ENCODE data around the gene GRXCR1.

DNA sequence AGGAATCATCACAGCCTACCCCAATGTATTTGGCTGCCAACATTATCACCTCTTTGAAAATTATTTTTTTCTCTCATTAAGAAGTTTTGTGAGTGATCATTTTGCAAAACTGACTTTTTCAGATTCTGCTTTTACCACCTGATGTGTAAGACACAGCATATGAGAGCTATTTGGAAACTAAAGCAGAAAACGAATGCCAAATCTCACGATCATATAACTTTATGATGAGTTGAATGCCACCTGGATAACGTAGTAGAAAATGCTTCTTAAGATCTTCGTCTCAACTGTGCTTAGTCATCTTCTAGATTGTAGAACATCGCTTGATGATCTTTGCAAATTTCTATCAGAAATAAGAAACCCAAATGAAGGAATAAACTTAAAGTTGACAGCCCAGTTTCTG lies 21.3 kb upstream of the GRXCR1 start:
- TF ChIP-seq, protein P1, sequence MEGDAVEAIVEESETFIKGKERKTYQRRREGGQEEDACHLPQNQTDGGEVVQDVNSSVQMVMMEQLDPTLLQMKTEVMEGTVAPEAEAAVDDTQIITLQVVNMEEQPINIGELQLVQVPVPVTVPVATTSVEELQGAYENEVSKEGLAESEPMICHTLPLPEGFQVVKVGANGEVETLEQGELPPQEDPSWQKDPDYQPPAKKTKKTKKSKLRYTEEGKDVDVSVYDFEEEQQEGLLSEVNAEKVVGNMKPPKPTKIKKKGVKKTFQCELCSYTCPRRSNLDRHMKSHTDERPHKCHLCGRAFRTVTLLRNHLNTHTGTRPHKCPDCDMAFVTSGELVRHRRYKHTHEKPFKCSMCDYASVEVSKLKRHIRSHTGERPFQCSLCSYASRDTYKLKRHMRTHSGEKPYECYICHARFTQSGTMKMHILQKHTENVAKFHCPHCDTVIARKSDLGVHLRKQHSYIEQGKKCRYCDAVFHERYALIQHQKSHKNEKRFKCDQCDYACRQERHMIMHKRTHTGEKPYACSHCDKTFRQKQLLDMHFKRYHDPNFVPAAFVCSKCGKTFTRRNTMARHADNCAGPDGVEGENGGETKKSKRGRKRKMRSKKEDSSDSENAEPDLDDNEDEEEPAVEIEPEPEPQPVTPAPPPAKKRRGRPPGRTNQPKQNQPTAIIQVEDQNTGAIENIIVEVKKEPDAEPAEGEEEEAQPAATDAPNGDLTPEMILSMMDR (IDR thresholded peaks at IDR 0.05), result no peak
- TF ChIP-seq POLR2AphosphoS5 (IDR thresholded peaks at IDR 0.05; ENCODE audit: low read depth, low read length) (no peak), REST (IDR thresholded peaks at IDR 0.05; ENCODE audit: insufficient read depth in 1 of 2, low read depth in 2 of 2, low read length in 1 of 2) (no peak), SIN3A (IDR thresholded peaks at IDR 0.05; ENCODE audit: borderline replicate concordance, insufficient read depth, low read depth, low read length) (no peak)

All from Panc1 (cell line).